Superior temporal gyrus (tissue), 1 donor: Measurements from ENCODE around the gene RNF34.

Experiments
- DNase-seq: peaks from one replicate; pipeline ENCODE4 v3.0.0-alpha.2; 2016; ENCODE audit errors: extremely low spot score

Gene RNF34

GRCh38 chr12:121466794-121467637, 67.1 kb downstream of the RNF34 start:
- DNase-seq = peak; percentile 85

- DNase-seq = no peak
Measured at GRCh38 chr12:121467638-121468498, 68.0 kb downstream of the RNF34 start.

DNA sequence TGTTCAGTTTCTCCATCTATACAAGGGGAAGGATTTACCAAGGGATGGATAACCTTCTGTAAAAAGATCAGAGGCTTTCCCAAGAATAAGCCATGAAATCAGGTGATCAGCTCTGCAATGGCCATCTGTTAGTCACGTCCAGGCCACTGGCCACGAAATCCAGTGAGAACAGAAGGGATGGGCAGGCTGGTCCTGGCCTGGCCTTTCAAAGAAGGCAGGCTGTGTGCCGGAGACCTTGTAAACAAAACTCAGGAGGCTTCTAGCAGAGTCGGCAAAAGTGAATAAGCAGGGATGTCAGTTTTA, 68.5 kb downstream of the RNF34 start:
- DNase-seq = no peak

DNA sequence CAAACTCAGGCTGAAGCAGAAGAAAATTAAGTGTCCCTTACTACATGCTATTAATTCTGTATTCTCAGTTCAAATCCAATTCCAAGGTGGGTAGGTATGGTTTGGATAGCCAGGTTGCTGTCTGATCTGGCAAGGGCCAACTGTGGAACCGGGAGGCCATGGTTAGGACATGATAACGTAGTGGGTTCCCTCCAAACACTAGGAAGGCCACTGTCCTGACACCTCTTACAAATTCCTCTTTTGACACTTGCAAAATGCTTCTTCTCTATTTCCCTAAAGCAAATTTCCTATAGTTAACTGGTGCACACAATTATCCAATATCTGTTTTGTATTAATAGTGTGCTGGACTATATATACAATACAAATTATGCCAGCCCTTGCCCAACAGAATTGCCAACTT, 70.8 kb downstream of the RNF34 start:
- no peak for DNase-seq

DNA sequence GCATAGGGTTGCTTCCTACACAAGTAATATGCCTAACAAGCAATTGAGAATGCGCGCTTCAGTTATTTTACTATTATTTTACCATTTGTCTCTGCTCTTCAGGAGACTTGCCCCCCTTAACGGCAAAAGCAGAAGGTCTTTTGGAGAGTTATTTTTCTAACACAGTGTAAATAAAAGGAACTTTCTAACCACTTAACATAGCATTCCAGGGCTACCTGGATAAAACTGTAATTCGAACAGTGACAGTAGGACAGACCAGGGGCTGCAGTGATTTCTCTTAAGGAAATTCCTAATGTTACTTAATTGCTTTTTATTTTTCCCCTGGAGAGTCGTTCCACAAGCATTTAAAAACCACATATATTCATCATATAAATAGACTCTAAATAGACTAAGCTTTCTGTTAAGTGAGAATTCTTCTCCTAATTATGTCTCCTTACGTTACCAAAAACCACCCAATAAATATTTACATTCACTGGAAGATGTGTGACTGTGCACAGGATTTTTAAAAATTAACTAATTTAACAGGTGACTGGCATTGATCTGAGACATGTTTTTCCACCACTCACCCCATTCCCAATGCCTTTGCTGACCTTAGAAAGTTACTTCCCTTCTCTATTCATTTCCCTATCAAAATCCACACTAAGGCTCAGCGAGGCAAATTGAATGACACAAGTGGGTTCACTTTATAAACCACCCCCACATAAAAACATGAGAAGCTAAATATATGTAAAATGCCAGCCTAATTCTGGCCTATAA, 72.4 kb downstream of the RNF34 start:
- no peak for DNase-seq
